Neural crest cell (in vitro differentiated cells): Measurements from ENCODE around the gene STK25. TPM values are rescaled to one million over a fixed set of nuclear protein-coding genes. Genes with fewer than 3 reads are reported as not detected.
A peak's percentile ranks its signal among the peaks of the same experiment; 100 is the strongest.

Experiments
- DNase-seq: peaks from one replicate; pipeline ENCODE4 v3.0.0; 2021; ENCODE audit warnings: low read depth, mixed read lengths, low spot score
- H3K27ac Mint-ChIP-seq: one replicate; pipeline ENCODE4 v1.8.0; 2021; ENCODE audit warnings: mild to moderate bottlenecking, mixed read lengths; ENCODE audit not compliant: unreplicated experiment
- H3K27me3 Mint-ChIP-seq: 2 replicates; pipeline ENCODE4 v1.8.0; 2021; ENCODE audit warnings: low read depth, mild to moderate bottlenecking, mixed read lengths
- H3K36me3 Mint-ChIP-seq: 2 replicates; pipeline ENCODE4 v1.8.0; 2021; ENCODE audit warnings: low read depth, mild to moderate bottlenecking, mixed read lengths
- H3K4me1 Mint-ChIP-seq: 2 replicates; pipeline ENCODE4 v1.8.0; 2021; ENCODE audit warnings: mixed read lengths
- H3K4me3 Mint-ChIP-seq: one replicate; pipeline ENCODE4 v1.8.0; 2021; ENCODE audit warnings: mild to moderate bottlenecking, mixed read lengths
- H3K9me3 Mint-ChIP-seq: 2 replicates; pipeline ENCODE4 v1.8.0; 2021; ENCODE audit warnings: mixed read lengths
- total RNA-seq: library from RNA; stranded (reverse); gene quantifications from 2 replicates; pipeline ENCODE4 v1.2.1, GENCODE V29; 2021
- TF ChIP-seq, protein P1 (sequence below): fragments of 200-600 bp; sonication (generic); conservative IDR thresholded peaks from 2 replicates; pipeline ENCODE4 v1.5.0; 2021; ENCODE audit warnings: antibody characterized with exemption, mild to moderate bottlenecking

The STK25 gene
- total RNA-seq, 1 donor from 2014 or later: 223 TPM

DNA sequence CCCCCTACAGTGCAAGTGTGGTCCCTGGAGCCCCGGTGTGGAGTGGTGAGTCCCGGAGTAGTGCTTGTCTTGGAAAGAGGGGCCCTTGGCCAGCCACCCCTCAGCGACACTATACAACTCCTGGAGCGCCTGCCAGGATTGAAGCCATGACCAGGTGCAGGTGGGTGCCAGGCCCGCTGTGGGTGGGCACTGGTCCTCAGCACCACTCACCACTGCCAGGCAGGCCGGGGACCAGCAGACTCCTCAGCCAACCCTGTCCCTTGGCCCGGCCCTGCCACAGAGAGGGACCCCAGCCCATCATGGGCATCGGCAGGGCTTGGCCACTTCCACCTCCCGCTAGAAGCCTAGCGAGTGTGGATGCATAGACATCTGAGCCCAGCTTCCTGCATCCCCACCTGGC is 42.2 kb downstream of the STK25 start:
- Mint-ChIP-seq H3K4me3 (no peak overlapping the region), H3K27me3 (no peaks in the 10 kb centered on the region), H3K4me1 (peaks cover 17% of the 10 kb centered on the region), H3K36me3 (no peaks in the 10 kb centered on the region), H3K9me3 (no peaks in the 10 kb centered on the region), H3K27ac (no peak overlapping the region)
- TF ChIP-seq, protein P1, sequence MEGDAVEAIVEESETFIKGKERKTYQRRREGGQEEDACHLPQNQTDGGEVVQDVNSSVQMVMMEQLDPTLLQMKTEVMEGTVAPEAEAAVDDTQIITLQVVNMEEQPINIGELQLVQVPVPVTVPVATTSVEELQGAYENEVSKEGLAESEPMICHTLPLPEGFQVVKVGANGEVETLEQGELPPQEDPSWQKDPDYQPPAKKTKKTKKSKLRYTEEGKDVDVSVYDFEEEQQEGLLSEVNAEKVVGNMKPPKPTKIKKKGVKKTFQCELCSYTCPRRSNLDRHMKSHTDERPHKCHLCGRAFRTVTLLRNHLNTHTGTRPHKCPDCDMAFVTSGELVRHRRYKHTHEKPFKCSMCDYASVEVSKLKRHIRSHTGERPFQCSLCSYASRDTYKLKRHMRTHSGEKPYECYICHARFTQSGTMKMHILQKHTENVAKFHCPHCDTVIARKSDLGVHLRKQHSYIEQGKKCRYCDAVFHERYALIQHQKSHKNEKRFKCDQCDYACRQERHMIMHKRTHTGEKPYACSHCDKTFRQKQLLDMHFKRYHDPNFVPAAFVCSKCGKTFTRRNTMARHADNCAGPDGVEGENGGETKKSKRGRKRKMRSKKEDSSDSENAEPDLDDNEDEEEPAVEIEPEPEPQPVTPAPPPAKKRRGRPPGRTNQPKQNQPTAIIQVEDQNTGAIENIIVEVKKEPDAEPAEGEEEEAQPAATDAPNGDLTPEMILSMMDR: no peak
- no peak for DNase-seq

DNA sequence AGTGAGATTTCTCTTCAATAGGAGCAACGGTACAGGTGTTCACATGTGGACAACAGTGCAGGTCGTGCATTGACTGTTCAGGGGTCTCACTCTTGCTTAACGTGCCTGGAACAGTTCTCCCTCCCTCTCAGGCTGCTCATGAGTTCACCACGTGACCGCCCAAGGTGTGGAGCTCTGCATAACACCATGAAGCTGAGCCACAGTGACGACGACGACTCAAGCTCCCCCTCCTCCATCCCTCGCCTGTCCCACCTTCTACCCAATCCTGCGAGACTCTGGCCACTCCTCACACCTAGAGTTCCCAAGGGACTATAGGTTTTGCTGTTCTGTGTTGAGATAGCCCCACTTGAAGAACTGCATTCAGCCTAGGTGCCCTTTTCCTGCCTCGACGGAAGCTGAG is 42.8 kb downstream of the STK25 start:
- Mint-ChIP-seq H3K36me3 (no peaks in the 10 kb centered on the region), H3K27me3 (no peaks in the 10 kb centered on the region), H3K9me3 (no peaks in the 10 kb centered on the region), H3K27ac (no peak overlapping the region), H3K4me1 (peaks cover 17% of the 10 kb centered on the region), H3K4me3 (no peak overlapping the region)
- no peak for DNase-seq
- TF ChIP-seq, protein P1: no peak

DNA sequence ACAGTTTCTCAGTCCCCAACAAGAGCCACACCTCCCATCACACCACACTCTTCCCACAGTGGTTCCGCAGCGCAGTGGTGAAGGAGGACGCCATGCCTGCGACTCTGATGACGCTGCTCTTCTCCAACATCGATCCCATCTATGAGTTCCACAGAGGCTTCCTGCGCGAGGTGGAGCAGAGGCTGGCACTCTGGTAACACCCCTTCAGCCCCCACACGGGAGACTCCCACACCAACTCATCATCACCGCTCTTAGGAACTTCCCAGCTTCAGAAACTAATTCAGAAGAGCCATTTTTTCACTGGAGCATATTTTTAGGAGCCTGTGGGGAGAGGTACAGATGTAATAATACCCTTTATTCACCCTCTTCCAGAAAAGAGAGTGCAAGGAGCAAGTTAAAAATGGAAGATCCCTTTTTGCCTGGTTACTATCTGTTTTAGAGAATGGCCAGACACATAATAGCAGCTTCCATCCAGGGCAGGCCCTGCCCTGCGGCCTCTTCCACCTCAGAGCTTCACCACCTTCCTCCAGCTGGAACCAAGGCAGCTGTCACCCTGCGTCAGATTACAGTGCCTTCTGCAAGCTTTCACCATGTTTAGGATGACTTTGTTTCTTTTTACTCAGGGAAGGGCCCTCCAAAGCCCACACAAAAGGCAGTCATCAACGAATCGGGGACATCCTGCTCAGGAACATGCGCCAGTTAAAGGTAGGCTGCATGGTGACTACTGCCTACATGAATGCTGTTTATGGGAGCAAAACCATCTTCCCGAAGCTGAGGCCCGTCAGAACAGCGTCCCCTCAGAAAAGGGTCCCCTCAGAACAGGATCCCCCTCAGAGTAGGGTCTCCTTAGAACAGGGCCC is 44.9 kb downstream of the STK25 start:
- no peak overlapping the region for H3K27ac Mint-ChIP-seq
- no peaks in the 10 kb centered on the region for H3K27me3 Mint-ChIP-seq
- no peaks in the 10 kb centered on the region for H3K9me3 Mint-ChIP-seq
- no peak for DNase-seq
- H3K4me1 Mint-ChIP-seq: peaks cover 17% of the 10 kb centered on the region
- H3K4me3 Mint-ChIP-seq: peak overlapping the region; percentile 6
- no peaks in the 10 kb centered on the region for H3K36me3 Mint-ChIP-seq
- TF ChIP-seq, protein P1: no peak

DNA sequence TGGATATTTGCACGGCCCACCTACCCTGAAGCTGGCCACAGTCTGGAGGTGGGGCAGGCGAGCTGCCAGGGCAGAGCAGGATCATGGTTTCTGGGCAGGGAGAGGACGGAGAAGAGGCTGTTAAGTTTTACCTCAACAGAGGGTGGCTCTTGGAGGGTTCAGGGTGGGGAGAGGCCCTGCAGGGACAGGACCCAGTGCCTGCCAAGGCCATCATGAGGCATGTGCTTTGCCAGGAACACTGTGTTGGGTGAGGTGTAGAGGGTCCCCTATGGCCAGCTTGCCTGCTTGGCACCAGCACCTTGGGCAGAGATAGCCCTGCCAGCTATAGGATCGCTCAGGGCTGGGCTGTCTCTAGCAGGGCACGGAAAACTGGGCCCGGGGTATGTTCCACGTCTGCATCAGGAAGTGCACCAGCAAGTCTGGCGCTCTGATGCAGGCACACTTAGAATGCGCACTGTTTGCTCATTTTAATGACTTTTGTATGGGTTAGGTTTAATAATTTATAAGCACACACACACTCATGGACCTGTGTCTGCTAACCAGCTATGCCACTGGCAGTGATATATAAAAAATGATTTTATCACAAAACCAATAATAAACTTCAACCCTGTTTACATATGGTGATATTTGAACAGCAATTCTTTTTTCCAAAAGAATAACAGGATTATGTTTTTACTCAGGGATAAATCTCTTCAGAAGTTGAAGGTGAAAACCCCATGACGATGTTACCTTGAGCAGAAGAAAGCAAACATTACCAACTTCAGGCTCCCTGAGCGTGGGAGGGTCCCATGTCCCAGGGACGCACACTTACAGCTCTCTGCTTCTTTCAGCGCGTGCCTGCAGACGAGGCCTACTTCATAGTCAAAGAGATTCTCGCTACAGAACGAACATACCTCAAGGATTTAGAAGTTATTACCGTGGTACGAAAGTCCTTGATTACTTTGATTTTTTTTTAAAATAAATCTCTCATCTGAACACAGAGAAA is 46.4 kb downstream of the STK25 start:
- H3K4me3 Mint-ChIP-seq: no peak overlapping the region
- TF ChIP-seq, protein P1: no peak
- no peaks in the 10 kb centered on the region for H3K36me3 Mint-ChIP-seq
- peak overlapping the region; percentile 78 for H3K27ac Mint-ChIP-seq
- no peak for DNase-seq
- H3K4me1 Mint-ChIP-seq: peaks cover 17% of the 10 kb centered on the region
- H3K27me3 Mint-ChIP-seq: no peaks in the 10 kb centered on the region
- H3K9me3 Mint-ChIP-seq: no peaks in the 10 kb centered on the region

DNA sequence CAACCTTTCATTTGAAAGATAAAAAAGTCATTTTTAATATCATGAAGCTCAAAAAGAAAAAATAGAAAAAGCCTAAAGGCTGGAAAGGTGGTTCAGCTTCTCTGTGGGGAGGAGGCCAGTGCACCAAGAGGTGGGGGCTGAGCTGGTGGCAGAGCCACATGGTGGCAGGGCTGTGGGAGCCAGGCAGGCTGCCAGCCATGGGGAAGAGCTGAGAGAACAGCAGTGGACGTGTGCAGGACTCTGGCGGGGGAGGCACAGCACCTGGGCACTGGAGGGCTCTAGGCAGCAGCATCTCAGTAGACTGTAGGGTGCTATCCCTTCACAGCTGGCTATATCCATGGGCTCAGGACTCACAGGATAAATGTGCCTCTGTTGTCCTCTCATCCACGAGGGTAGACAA is 47.8 kb downstream of the STK25 start:
- no peak for DNase-seq
- no peaks in the 10 kb centered on the region for H3K27me3 Mint-ChIP-seq

More for the DNA sequence above, 47.8 kb downstream of the STK25 start:
- TF ChIP-seq, protein P1: no peak
- no peak overlapping the region for H3K4me3 Mint-ChIP-seq
- H3K4me1 Mint-ChIP-seq: peaks cover 17% of the 10 kb centered on the region
- H3K9me3 Mint-ChIP-seq: no peaks in the 10 kb centered on the region
- no peaks in the 10 kb centered on the region for H3K36me3 Mint-ChIP-seq
- no peak overlapping the region for H3K27ac Mint-ChIP-seq
